Neural progenitor cell (in vitro differentiated cells): Measurements from ENCODE around the gene CCL14.

Source experiments
- CTCF ChIP-seq: fragments of 200-600 bp; sonication (generic); IDR thresholded peaks from 2 replicates; pipeline ENCODE4 v1.5.1; 2017; ENCODE audit warnings: antibody characterized with exemption, mild to moderate bottlenecking
- EZH2 ChIP-seq: fragments of 200-600 bp; sonication (generic); IDR thresholded peaks from 2 replicates; pipeline ENCODE4 v1.6.1; 2017; ENCODE audit warnings: antibody characterized with exemption, mild to moderate bottlenecking, moderate library complexity
- EZH2phosphoT487 ChIP-seq: fragments of 200-600 bp; sonication (generic); IDR thresholded peaks from 2 replicates; pipeline ENCODE4 v1.6.1; 2017; ENCODE audit warnings: antibody characterized with exemption

GRCh38 chr17:35986643-35987042 lies at the start of gene CCL14:
- no peak for TF ChIP-seq CTCF
- no peak for TF ChIP-seq EZH2
- no peak for TF ChIP-seq EZH2phosphoT487
